GM19324 (cell line): ENCODE measurements around the gene UBE2S.
"Not testable (repeated sequence)": the region's sequence is repeated elsewhere in the genome, so short reads cannot be mapped to it uniquely, and the experiment has no call there.

Experiments
- ATAC-seq: cut with Tn5 transposase; IDR thresholded peaks from one replicate; pipeline ENCODE4 v1.9.1; 2021; ENCODE audit warnings: mild to moderate bottlenecking, moderate library complexity; ENCODE audit not compliant: unreplicated experiment, low FRiP score

Gene UBE2S

DNA sequence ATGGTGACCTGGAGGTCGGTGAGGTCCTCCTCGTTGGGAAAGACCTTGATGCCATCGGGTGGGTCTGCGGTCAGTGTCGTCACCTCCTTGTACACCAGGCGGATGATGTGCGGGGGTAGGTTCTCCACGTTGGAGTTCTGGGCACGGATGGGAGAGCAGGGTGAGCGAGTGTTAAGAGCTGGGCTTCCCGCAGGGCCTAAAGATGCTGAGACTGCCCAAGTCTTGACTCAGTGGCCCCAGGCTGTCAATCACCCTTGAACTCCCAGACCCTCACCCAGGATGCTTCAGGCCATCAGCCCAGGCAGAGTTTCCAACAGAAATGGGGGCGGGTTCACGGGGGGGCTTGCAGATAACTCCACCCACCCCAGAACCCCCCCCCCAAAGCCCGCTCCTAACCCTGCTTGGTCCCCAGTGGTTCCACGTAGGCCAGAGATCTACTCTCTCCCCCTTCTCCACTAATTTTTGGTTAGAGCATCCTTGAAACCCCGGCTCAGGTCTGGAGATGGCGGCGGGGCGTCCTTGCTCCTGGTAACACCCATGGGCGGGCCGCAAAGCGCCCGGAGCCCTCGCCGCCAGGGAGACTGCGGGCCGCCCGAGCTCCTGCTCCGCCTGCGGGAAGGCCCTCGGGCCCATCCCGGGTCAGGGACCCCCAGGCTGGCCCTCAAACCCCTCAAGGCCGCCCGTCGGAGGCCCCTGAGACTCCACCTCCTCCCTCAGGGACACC lies 600 bp downstream of the UBE2S start:
- ATAC-seq, result no peak

DNA sequence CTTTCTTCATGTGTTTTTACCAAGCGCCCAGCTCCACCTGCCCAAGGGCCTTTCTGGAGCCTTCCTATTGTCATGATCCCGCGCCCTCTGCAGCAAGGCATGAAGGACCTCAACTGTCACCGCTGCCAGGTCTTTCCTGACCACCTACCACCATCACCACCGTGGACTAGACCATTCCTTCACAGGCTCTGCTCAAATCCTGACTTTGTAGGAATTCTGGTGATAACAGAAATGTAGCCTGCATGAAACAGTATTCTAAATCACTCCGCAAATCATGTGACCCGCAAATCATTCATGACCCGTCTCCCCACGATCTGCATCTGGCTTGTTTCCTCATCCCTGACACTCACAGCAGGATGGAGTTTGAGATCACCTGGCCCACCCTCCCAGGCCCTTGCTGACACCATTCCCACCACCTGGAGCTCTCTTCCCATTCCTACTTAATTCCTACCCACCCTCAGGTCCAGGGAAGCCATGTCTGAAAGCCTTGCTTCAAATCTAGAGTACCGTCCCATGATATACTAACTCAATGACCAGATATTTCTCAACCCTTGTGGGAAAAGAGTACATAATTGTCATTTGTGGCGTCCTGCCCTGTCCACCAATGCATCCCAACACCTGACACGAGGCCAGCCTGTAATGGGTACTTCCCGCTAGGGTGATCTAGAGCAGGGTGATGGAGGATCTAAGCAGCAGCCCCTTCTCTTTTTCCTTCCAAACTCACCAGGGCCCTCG lies 1.3 kb downstream of the UBE2S start:
- no peak for ATAC-seq

DNA sequence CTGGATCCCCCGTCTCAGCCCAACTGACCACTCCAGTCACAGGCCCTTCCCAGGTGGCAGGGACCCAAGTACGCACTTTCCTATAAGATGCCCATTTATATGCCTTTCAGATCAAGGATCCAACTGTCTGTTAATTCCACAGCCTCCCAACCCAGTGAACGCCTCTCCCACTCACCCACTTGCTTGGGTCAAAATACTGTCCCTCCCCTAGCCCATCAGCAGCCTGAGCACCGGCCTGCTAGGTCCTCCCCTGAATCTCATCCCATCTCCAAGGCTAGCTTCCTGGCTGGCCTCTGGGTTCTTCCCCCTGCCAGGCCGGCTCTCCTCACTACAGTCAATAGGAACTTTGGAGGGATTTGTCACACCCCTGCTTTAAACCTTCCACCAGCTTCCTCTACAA lies 1.9 kb downstream of the UBE2S start:
- no peak for ATAC-seq

DNA sequence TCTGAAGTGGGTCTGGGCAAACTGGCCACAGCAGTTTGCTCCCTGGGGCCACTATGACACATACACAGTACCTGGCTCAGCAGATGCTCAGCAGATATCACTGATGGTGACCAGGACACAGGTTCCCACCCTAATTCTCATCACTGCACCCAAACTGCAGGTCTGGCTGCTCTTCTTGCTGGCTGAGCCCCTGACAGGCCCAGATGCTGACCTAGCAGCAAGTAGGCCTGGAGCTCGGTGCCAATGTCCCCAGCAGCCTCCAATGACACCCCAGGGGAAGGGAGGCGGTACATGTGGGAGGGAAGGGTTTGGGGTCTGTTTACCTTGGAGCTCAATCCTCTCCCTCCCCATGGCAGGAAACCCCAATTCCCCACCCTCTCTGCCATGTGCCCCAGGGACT lies 5.1 kb downstream of the UBE2S start:
- ATAC-seq, result no peak

DNA sequence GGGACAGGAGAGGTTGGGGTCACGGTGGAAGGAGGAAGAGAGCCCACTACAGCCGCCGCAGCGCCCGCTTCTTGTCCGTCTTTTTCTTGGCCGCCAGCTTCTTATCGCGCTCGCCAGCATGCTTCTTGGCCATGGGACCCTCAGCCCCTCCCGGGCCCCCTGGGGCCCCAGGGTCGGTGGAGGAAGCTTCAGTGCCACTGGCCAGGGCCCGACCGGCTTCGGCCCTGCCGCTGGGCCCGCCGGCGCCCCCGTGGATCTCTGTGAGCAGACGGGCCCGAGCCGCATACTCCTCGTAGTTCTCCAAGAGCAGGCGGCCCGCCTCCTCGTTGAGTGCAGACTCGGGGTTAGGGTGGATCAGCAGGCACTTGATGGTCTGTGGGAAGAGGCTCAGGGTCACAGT lies 6.2 kb downstream of the UBE2S start:
- ATAC-seq, result not testable (repeated sequence)

DNA sequence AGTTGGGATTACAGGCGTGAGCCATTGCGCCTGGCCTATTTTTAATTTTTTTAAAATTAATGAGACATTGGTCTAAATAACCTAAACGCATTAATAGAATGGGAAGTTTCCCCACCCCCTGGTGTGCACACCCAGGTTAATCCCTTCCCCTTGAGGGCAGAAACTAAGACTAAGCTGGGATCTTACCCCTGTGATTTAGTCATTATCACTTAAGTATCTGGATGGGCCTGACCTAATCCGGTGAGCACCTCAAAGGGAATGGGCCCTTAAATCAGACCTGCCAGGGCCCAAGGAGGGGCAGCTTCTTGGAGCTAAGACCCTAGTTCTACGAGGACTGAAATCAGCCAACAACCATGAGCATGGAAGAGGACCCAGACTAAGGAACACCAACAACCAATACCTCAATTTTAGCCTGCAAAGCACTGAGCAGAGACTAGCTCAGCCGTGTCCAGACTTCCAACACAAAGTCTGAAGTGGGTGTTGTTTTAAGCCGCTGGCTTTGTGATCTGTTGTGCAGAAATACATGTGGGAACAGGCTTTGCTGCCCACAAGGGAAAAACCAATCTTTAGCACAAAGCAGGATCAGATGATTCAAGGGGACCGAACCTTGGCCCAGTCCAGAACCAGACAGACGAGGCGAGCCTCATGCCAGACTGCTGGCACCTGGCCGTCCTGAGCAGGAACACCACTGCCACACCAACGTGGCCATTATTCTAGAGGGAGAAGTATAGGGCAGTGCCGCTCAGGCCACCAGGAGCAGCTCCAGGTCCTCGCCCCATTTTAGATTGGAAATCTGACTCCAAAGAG lies 7.1 kb downstream of the UBE2S start:
- no peak for ATAC-seq

DNA sequence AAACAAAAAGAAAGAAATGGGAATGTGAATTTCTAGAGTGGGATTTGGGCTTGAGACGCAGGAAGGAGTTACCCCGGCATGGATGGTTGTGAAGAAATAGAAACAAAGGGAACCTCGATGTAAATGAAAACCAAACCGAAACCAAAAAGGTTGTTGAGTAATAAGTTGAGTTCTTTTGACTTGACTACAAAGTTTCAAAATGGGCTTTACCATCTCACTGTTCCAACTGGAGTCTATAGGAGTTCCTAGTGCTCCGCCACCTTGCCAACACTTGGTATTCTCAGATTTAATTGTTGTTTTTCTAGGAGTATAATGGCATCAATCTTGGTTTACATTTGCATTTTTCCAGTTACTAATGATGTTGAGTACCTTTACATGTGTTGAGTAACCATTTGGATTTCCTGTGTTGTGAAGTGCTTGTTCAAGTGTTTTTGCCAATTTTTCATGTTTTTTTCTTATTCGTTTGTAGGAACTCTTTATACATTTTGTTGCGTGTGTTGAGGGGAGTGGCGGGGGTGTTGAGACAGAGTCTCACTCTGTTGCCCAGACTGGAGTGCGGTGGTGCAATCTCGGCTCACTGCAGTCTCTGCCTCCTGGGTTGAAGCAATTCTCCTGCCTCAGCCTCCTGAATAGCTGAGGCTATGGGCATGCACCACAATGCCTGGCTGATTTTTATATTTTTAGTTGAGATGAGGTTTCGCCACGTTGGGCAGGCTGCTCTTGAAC lies 9.2 kb downstream of the UBE2S start:
- no peak for ATAC-seq

DNA sequence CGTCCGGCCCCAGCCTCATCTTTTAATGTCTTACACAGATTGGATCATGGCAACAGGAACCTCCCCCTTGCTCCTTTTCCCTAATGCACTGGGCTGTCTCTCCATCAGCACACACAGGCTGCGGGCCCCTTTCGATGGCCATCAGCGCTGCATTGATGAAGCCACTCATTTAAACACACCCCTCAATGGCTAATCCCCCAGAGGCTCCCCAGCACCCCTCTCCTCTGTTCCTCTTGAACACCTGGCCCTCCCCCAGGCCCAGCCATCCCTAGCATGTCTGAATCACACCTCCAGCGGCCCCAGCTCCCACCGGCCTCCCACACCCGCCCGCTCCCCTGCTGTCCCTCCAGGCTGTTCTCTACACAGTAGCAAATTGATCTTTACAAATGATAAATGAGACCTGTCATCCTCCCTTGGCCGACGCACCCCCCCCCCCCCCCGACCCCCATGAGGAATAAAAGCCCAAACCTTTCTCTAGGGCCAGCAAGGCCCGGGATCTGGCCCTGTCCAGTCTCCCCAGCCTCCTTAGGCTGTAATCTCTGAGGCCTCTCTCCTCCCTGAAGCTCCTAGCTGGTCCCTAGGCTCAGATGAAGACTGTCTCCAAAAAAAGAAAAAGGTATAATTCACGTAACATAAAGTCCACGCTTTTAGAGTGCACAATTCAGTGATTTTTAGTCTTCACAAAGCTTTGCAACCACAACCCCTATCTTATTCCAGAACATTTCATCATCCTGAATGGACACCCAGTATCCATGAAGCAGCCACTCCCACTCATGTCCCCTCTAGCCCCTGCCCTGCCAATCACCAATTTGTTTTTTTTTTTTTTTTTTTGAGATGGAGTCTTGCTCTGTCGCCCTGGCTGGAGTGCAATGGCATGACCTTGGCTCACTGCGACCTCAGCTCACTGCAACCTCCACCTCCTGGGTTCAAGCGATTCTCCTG lies 14.5 kb downstream of the UBE2S start:
- no peak for ATAC-seq

DNA sequence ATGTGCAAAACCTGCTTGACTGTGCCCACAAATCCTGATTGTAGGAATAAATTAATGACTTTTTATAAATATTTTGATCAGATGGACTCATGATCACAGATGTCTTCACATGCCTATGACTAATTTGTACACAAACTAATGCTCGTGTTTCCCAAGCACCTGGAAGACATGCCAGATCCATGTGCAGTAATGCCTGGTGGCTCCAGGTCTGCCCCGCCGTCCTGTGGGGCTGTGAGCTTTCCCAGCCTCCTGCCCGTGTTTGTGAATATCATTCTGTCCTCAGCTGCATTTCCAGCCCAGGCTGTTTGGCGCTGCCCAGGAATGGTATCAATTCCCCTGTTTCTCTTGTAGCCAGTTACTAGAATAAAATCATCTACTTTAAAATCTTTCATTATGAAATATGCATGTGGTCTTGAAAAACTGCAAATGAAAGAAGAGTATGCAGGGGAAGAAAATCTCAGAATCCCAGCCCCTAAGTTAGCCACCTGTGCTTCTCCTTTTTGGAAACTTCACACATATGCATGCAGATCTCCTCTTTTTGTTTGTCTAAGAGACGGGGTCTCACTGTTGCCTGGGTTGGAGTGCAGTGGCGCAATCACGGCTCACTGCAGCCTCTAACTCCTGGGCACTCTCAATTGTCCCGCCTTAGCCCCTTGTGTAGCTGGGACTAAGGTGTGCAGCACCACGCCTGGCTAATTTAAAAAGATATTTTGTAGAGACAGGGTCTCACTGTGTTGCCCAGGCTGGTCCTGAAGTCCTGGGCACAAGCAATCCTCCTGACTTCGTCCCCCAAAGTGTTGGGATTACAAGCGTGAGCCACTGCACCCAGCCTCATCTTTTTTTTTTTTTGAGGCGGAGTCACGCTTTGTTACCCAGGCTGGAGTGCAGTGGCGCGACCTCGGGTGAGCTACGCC lies 15.6 kb downstream of the UBE2S start:
- ATAC-seq, result no peak

DNA sequence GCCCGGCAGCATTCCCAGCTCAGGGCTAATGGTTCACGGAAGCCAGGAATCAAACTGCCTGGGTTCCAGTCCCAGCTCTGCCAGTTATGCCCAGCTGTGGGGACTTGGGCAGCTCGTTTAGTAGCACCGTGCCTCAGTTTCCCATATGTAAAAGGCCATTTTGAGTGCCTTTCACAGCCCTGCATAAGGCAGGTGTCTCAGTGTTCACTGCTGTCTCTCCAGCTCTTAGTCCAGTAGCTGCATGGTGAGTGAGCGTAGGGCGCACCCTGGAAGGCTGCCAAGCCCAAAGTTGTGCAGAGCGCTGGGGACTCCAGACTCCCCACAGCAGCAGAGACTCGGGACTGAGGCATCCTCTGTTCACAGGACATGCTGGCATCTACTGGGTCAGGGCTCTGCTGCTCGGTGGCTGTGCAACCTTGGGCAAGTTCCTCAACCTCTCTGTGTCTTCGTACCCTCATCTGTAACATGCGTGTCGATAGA lies 16.4 kb downstream of the UBE2S start:
- no peak for ATAC-seq

DNA sequence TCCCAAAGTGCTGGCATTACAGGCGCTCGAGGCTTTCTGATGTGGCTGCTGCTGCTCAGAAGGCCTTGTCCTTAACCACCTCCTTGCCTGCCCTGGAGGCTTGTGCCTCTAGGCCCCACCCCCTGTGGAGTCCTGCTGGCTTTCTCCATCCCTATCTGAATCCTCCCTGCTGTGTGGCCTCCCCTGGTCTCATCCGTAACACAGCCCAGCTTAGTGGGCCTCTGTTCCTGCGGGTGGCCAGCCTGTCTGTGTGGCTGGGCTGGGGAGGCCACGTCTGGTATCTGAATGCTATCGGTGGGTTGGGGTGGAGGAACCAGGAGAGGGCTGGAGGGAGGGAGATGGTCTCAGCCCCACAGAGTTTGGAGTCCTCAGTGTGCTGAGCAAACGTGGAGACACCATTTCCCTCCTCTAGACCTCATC lies 17.1 kb downstream of the UBE2S start:
- ATAC-seq, result no peak

DNA sequence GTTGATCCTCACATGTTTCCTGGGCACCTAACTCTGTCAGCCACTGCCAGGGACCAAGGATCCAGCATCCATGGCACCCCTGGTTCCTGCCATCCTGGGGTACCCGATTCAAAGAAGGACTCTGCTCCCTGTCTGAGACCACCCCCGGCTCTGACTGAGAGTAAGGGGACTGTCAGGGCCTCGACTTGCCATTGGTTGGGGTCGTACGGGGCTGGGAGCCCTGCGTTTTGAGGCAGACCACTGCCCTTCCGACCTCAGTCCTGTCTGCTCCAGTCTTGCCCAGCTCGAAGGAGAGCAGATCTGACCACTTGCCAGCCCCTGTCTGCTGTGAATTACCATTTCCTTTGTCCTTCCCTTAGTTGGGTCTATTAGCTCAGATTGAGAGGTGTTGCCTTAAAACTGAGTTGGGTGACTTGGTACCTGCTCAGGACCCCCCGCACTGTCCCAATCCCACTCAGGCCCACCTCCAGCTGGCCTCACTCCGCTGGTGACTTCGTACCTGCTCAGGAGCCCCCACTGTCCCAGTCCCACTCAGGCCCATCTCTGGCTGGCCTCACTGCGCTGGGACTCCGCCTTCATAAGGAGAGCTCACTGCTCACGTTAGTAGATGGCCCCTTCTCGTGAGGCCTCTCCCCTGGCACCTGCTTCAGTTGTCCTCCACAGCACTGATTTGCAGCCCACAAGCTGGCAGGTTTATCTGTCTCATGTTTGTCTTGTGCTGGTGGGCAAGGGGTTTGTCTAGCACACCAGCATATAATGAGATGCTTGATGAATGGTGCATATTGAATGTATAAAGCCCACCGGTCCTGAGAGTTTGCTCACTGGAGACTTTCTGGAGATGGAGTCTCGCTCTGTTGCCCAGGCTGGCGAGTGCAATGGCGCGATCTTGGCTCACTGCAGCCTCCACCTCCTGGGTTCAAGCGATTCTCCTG lies 17.9 kb downstream of the UBE2S start:
- ATAC-seq, result no peak

DNA sequence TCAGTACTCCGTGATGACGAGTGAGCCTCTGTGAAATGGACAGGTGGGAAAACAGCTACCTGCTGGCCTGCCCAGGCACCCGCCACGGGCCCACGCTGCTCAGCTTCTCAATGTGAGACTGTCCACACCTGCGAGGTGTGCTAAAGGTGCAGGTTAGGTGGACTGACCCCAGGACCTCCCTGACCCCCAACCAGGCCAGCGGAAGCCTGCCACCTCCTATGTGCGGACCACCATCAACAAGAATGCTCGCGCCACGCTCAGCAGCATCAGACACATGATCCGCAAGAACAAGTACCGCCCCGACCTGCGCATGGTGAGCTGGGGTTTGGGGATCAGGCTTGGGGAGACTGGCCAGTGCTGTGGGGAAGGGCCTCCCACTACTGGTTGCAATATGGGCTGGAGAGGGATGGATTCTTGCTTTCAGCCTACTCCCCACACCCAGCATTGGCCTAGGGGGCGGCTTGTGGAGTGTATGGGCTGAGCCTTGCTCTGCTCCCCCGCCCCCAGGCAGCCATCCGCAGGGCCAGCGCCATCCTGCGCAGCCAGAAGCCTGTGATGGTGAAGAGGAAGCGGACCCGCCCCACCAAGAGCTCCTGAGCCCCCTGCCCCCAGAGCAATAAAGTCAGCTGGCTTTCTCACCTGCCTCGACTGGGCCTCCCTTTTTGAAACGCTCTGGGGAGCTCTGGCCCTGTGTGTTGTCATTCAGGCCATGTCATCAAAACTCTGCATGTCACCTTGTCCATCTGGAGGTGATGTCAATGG lies 19.7 kb downstream of the UBE2S start:
- no peak for ATAC-seq

DNA sequence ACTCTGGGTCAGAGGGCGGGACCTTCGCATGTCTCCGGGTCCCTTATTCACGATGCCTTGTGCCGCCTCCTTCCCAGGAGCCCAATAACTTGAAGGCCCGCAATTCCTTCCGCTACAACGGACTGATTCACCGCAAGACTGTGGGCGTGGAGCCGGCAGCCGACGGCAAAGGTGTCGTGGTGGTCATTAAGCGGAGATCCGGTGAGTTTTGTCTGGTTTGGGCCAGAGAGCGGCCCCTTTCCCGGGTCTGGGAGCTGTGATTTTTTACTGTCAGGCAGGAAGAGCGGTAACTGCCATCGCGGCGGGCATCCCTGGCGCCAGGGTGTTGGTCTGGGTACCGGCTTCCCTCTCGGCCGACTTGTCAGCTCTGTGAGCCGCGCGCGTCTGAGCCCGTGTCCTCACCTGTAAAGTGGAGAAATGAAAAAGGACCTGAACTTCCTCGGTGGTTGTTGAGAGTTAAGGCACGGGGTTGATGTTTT lies 21.1 kb downstream of the UBE2S start:
- no peak for ATAC-seq

DNA sequence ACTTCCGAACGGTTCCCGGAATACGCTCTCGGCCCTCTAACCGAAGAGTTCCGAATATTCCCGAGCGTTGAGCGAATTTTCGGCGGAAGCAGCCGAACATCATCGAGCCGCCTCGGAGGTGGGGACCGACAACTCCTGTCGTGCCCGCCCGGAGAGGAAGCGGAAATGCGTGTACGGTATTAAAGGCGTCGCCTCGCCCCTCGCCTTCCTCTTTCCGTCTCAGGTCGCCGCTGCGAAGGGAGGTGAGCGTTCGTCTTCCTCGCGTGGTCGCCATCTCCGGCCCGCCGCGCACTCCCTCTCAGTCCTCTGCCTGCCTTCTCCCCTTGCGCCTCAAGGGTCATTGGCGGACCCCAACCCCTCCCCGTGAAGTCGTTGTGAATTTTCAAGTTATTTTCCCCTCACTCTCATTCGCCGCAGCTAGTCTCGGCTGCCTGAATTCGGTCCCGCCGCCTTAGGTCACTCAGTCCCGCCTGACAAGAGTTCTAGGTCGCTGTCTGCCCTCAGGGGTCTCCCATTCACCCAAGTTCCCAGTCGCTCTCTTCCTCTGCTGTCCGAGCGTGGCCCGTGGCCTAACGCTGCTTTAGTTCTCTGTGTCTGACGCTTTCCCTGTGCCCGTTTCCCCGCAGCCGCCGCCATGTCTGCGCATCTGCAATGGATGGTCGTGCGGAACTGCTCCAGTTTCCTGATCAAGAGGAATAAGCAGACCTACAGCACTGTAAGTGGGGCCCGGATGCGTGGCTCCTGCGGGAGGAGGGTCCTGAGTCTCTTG lies 21.7 kb downstream of the UBE2S start, which contains the start of gene RPL28:
TSS of gene RPL28 (plus strand) at position 209 of the 769 bp plus-strand sequence. CDS start at position 635, 426 bp downstream.
- peak; percentile 76 for ATAC-seq
